ENCODE results near the gene MED14.
A peak's percentile ranks its signal among the peaks of the same experiment; 100 is the strongest.

Gene MED14

DNA sequence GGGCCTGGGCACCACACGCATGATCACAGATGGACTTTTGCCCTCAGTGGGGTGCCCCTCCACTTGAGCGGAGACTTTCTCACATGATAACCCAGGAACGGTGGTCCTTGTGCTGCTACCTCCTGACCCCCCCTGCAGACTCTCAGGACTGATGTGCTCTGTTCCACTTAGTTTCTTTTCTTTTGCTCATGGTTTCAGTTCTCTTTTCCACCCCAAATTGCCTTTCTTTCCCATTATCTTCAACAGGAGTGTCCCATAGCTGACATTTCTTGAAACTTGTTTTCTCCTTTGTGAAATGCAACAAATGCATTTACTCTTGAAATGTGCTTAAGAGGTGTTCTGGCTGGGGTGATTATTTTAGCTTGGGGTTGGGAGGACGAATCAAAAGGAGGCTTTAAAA is 103.1 kb downstream of the MED14 start:
- DNase-seq (ENCODE audit: low read depth), result no peak
- no peak overlapping the region for H3K4me3 ChIP-seq (ENCODE audit: low read length)
- TF ChIP-seq, protein P1, sequence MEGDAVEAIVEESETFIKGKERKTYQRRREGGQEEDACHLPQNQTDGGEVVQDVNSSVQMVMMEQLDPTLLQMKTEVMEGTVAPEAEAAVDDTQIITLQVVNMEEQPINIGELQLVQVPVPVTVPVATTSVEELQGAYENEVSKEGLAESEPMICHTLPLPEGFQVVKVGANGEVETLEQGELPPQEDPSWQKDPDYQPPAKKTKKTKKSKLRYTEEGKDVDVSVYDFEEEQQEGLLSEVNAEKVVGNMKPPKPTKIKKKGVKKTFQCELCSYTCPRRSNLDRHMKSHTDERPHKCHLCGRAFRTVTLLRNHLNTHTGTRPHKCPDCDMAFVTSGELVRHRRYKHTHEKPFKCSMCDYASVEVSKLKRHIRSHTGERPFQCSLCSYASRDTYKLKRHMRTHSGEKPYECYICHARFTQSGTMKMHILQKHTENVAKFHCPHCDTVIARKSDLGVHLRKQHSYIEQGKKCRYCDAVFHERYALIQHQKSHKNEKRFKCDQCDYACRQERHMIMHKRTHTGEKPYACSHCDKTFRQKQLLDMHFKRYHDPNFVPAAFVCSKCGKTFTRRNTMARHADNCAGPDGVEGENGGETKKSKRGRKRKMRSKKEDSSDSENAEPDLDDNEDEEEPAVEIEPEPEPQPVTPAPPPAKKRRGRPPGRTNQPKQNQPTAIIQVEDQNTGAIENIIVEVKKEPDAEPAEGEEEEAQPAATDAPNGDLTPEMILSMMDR (conservative IDR thresholded peaks at IDR 0.05; ENCODE audit: low read length), result no peak

DNA sequence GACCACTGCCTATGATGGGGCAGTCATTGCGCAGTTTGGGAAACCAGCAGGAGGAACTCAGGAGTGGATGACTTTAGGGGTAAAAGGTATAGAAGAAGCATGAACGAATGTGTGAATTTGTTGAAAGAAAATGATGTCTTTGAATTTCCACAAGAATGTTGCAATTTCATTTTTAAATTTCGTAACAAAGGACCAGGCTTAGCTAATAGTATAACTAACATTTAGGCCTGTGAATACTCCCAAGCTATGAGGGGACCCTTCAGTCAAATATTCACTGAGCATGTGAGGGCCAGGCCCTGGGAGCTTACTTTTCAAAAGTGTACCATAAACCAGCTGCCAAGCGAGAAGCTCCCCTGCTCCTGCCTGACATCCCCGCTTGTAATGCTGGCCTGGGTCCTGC is 106.8 kb downstream of the MED14 start:
- DNase-seq (ENCODE audit: low read depth), result peak; percentile 17
- TF ChIP-seq, protein P1 (conservative IDR thresholded peaks at IDR 0.05; ENCODE audit: low read length), result no peak
- no peak overlapping the region for H3K4me3 ChIP-seq (ENCODE audit: low read length)

DNA sequence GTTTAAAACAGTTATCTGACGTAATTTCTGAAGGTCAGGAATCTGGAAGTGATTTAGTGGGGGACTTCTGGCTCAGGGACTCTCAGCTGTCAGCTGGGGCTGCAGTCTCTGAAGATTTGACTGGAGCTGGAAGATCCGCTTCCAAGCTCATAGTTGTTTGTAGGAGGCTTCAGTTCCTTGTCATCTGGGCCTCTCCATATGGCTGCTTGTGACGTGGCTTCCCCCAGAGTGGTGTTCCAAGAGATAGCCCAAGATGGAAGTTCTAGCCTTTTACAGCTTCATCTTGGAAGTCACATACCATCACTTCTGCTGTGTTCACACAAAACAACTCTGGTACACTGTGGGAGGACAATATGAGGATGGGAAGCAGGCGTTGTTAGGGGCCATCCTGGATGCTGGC is 110.0 kb downstream of the MED14 start:
- TF ChIP-seq, protein P1 (conservative IDR thresholded peaks at IDR 0.05; ENCODE audit: low read length), result no peak
- no peak overlapping the region for H3K4me3 ChIP-seq (ENCODE audit: low read length)
- DNase-seq (ENCODE audit: low read depth), result no peak

DNA sequence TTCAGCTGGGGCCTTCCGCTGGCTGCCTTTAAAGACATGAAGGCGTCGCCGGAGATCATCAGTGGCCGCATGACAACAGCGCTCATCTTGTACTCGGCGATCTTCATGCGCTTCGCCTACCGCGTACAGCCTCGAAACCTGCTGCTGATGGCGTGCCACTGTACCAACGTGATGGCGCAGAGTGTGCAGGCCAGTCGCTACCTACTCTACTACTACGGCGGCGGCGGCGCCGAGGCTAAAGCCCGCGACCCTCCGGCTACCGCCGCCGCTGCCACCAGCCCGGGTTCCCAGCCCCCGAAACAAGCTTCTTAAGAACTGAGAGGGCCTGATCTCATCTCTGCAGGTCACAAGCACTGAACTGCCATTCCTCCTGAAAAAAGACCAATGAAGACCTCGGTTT is 111.7 kb downstream of the MED14 start:
- H3K4me3 ChIP-seq (ENCODE audit: low read length), result no peak overlapping the region
- TF ChIP-seq, protein P1 (conservative IDR thresholded peaks at IDR 0.05; ENCODE audit: low read length), result no peak
- DNase-seq (ENCODE audit: low read depth), result no peak

DNA sequence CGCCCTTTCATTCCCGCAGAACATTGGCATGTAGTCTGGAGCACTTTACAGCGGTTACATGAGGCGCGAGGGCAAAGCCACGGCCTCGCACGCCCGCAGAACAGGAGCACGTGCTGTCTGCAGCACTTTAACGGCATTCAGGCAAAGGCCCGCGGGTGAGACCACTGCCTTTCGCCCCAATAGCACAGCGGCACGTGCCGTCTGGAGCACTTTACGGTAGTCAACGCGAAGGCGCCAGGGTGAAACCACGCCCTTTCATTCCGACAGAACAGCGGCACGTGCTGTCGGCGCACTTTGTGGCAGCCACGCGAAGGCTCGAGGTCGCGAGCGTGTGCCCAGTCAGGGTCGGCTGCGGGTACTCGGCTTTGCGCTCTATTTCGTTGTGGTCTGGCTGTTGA is 112.2 kb downstream of the MED14 start, which contains the start of gene MPC1L:
MPC1L (plus strand) TSS at position 290 of the 398 bp plus-strand sequence. CDS start 138 bp downstream, outside the sequence.
- H3K4me3 ChIP-seq (ENCODE audit: low read length), result no peak within 1 kb of the TSS
- TF ChIP-seq, protein P1 (conservative IDR thresholded peaks at IDR 0.05; ENCODE audit: low read length), result no peak
- no peak for DNase-seq (ENCODE audit: low read depth)

DNA sequence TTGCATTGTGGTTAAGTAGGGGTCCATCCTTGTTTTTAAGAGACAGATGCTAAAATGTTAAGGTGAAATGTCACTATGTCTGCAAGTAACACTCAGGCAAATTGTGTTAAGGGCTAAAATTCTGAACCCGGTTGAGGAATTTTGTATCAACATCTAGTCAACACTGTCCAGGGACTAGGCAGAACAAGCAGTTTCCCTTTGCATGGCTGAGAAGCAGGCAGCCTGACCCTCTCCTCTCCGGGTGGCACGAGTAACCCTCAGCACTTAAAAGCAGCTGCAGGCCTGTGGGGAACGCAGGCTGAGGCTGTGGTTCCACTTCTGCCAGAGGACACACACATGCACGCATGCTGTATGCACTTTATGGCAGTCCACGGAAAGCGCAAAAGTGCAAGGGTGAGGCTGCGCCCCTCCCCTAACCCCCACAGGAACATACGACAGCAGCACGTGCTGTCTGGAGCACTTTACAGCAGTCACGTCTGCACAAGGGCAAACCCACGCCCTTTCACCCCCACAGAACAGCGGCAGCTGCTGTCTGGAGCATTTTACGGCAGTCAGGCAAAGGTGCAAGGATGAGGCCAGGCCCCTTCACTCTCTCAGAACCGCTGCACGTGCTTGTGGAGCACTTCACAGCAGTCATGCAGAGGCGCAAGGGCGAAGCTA is 112.7 kb downstream of the MED14 start:
- TF ChIP-seq, protein P1 (conservative IDR thresholded peaks at IDR 0.05; ENCODE audit: low read length), result no peak
- no peak for DNase-seq (ENCODE audit: low read depth)
- H3K4me3 ChIP-seq (ENCODE audit: low read length), result no peak overlapping the region

DNA sequence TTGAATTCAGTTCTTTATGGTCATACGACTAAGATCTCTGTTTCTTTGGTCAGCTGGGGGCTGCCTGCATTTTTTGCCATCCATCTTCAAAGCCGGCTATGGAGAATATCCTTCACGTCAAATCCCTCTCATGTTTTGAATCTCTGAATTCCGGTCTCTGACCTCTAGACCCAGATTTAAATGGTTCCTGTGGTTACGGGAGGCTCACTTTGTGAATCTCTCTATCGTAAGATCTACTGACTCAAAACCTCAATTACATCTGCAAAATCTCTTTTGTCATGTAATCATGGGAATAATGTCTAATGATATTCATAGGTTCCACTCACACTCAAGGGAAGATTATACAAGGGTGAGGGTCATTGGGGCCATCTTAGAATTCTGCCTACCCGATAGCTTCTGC is 117.8 kb downstream of the MED14 start:
- no peak for DNase-seq (ENCODE audit: low read depth)
- TF ChIP-seq, protein P1 (conservative IDR thresholded peaks at IDR 0.05; ENCODE audit: low read length), result no peak
- no peak overlapping the region for H3K4me3 ChIP-seq (ENCODE audit: low read length)

Measured in AG10803 (cell line).